ENCODE measurements around the gene ADH4.

- TF ChIP-seq CTCF (IDR thresholded peaks at IDR 0.05) (no peak), POLR2A (IDR thresholded peaks at IDR 0.05) (no peak)
These were observed 44.8 kb downstream of the ADH4 start for GRCh38 chr4:99099311-99099710.
